NCI-H1930 (cell line): Measurements from ENCODE around the gene NOP10.
"Not testable (repeated sequence)": the region's sequence is repeated elsewhere in the genome, so short reads cannot be mapped to it uniquely, and the experiment has no call there.

Experiments used
- DNase-seq, 2 experiments: peaks; one replicate each; lab custom pipeline; 2025; lab: John Stamatoyannopoulos, UW

NOP10 gene

GRCh38 chr15:34342737-34343575, at the start of gene NOP10, which contains the start of gene NUTM1:
Gene NOP10 (minus strand): TSS chr15:34343136. CDS start chr15:34343073, 63 bp downstream.
Gene NUTM1 (plus strand): TSS chr15:34343315. CDS start chr15:34343697, 382 bp downstream.
- DNase-seq, result peak; percentile 70 to 76

GRCh38 chr15:34389594-34390086, 46.7 kb upstream of the NOP10 start:
- not testable (repeated sequence) for DNase-seq

- not testable (repeated sequence) for DNase-seq
Measured at GRCh38 chr15:34381829-34382521, 39.0 kb upstream of the NOP10 start.

GRCh38 chr15:34380491-34380890, 37.6 kb upstream of the NOP10 start:
- DNase-seq, result not testable (repeated sequence)

GRCh38 chr15:34376856-34377255, 33.9 kb upstream of the NOP10 start:
- no peak for DNase-seq

- not testable (repeated sequence) for DNase-seq
Measured at GRCh38 chr15:34375541-34375940, 32.6 kb upstream of the NOP10 start.

GRCh38 chr15:34374816-34375215, 31.9 kb upstream of the NOP10 start:
- DNase-seq, result no peak

- DNase-seq, result no peak
Measured at GRCh38 chr15:34373951-34374350, 31.0 kb upstream of the NOP10 start.

- no peak for DNase-seq
Measured at GRCh38 chr15:34370643-34371042, 27.7 kb upstream of the NOP10 start.

GRCh38 chr15:34370129-34370528, 27.2 kb upstream of the NOP10 start:
- DNase-seq, result no peak

- peak; percentile 65 to 69 for DNase-seq
Measured at GRCh38 chr15:34367101-34368081, 24.5 kb upstream of the NOP10 start, which contains the start of gene LPCAT4. Gene LPCAT4 (minus strand): TSS chr15:34367196. CDS start chr15:34367100, 96 bp downstream.

GRCh38 chr15:34366271-34367065, 23.5 kb upstream of the NOP10 start:
- DNase-seq, result peak in 1 of 2 experiments; percentile 5

GRCh38 chr15:34365836-34366235, 22.9 kb upstream of the NOP10 start:
- DNase-seq, result no peak

GRCh38 chr15:34365091-34365825, 22.3 kb upstream of the NOP10 start:
- DNase-seq, result no peak

GRCh38 chr15:34364041-34364440, 21.1 kb upstream of the NOP10 start:
- no peak for DNase-seq

- DNase-seq, result no peak
Measured at GRCh38 chr15:34362047-34362773, 19.3 kb upstream of the NOP10 start.

GRCh38 chr15:34361278-34361677, 18.3 kb upstream of the NOP10 start:
- no peak for DNase-seq

GRCh38 chr15:34360298-34360697, 17.4 kb upstream of the NOP10 start:
- no peak for DNase-seq

GRCh38 chr15:34359416-34359815, 16.5 kb upstream of the NOP10 start:
- DNase-seq, result no peak
